ENCODE data around the gene SEC22C.

The SEC22C gene

GRCh38 chr3:42513121-42513520, 68.6 kb downstream of the SEC22C start:
- DNase-seq (ENCODE audit: low spot score): no peak

GRCh38 chr3:42511736-42512135, 70.0 kb downstream of the SEC22C start:
- DNase-seq (ENCODE audit: low spot score): no peak

- DNase-seq (ENCODE audit: low spot score): no peak
Measured at GRCh38 chr3:42511201-42511600, 70.6 kb downstream of the SEC22C start.

GRCh38 chr3:42510325-42510724, 71.4 kb downstream of the SEC22C start:
- DNase-seq (ENCODE audit: low spot score): no peak

- no peak for DNase-seq (ENCODE audit: low spot score)
Measured at GRCh38 chr3:42509111-42509510, 72.7 kb downstream of the SEC22C start.

- no peak for DNase-seq (ENCODE audit: low spot score)
Measured at GRCh38 chr3:42508562-42508961, 73.2 kb downstream of the SEC22C start.

GRCh38 chr3:42507761-42508335, 73.9 kb downstream of the SEC22C start:
- no peak for DNase-seq (ENCODE audit: low spot score)

GRCh38 chr3:42507252-42507651, 74.5 kb downstream of the SEC22C start:
- DNase-seq (ENCODE audit: low spot score): no peak

GRCh38 chr3:42505849-42506410, 75.8 kb downstream of the SEC22C start:
- no peak for DNase-seq (ENCODE audit: low spot score)

GRCh38 chr3:42505128-42505848, 76.5 kb downstream of the SEC22C start:
- no peak for DNase-seq (ENCODE audit: low spot score)

GRCh38 chr3:42504334-42505127, 77.2 kb downstream of the SEC22C start:
- DNase-seq (ENCODE audit: low spot score): no peak

- DNase-seq (ENCODE audit: low spot score): no peak
Measured at GRCh38 chr3:42503957-42504333, 77.8 kb downstream of the SEC22C start.

- DNase-seq (ENCODE audit: low spot score): no peak
Measured at GRCh38 chr3:42503251-42503924, 78.4 kb downstream of the SEC22C start.

GRCh38 chr3:42502429-42503250, 79.1 kb downstream of the SEC22C start, which contains the start of gene VIPR1:
VIPR1 (plus strand) TSS chr3:42502643; CDS start chr3:42502736, 93 bp downstream.
- peak; percentile 88 for DNase-seq (ENCODE audit: low spot score)

GRCh38 chr3:42501681-42502428, 79.9 kb downstream of the SEC22C start:
- peak; percentile 73 for DNase-seq (ENCODE audit: low spot score)

GRCh38 chr3:42501321-42501680, 80.5 kb downstream of the SEC22C start:
- DNase-seq (ENCODE audit: low spot score): no peak

GRCh38 chr3:42500909-42501308, 80.9 kb downstream of the SEC22C start:
- DNase-seq (ENCODE audit: low spot score): no peak

- DNase-seq (ENCODE audit: low spot score): no peak
Measured at GRCh38 chr3:42500091-42500490, 81.7 kb downstream of the SEC22C start.

GRCh38 chr3:42499478-42499871, 82.3 kb downstream of the SEC22C start:
- DNase-seq (ENCODE audit: low spot score): no peak

GRCh38 chr3:42498791-42499477, 82.8 kb downstream of the SEC22C start:
- peak; percentile 78 for DNase-seq (ENCODE audit: low spot score)

Data from Ammon's horn (tissue), 1 donor.